ENCODE data around the gene KCNIP1.

Gene KCNIP1

GRCh38 chr5:170626507-170627150, 122.8 kb downstream of the KCNIP1 start:
- no peak for DNase-seq (ENCODE audit: low spot score in 2 of 2)
- Mint-ChIP-seq H3K36me3 (no peaks in the 10 kb centered on the region), H3K27ac (no peak overlapping the region), H3K4me3 (no peak overlapping the region), H3K9me3 (no peaks in the 10 kb centered on the region), H3K4me1 (no peaks in the 10 kb centered on the region)
- ATAC-seq: no peak

- Mint-ChIP-seq H3K27ac (no peak overlapping the region), H3K4me1 (no peaks in the 10 kb centered on the region), H3K4me3 (no peak overlapping the region), H3K9me3 (no peaks in the 10 kb centered on the region), H3K36me3 (no peaks in the 10 kb centered on the region)
- DNase-seq (ENCODE audit: low spot score in 2 of 2) (no peak), ATAC-seq (peak; percentile 5)
Measured at GRCh38 chr5:170627271-170627670, 123.5 kb downstream of the KCNIP1 start.

- Mint-ChIP-seq H3K36me3 (no peaks in the 10 kb centered on the region), H3K27ac (no peak overlapping the region), H3K9me3 (no peaks in the 10 kb centered on the region), H3K4me1 (peaks cover 7% of the 10 kb centered on the region), H3K4me3 (no peak overlapping the region)
- ATAC-seq (no peak), DNase-seq (ENCODE audit: low spot score in 2 of 2) (no peak)
Measured at GRCh38 chr5:170628028-170628427, 124.2 kb downstream of the KCNIP1 start.

GRCh38 chr5:170628691-170629565, 125.1 kb downstream of the KCNIP1 start:
- Mint-ChIP-seq H3K4me3 (no peak overlapping the region), H3K9me3 (no peaks in the 10 kb centered on the region), H3K36me3 (no peaks in the 10 kb centered on the region), H3K27ac (no peak overlapping the region), H3K4me1 (peaks cover 16% of the 10 kb centered on the region)
- DNase-seq (ENCODE audit: low spot score in 2 of 2) (no peak), ATAC-seq (no peak)

- H3K4me3 Mint-ChIP-seq: no peak overlapping the region
- H3K27ac Mint-ChIP-seq: no peak overlapping the region
- ATAC-seq (no peak), DNase-seq (ENCODE audit: low spot score in 2 of 2) (no peak)
- no peaks in the 10 kb centered on the region for H3K36me3 Mint-ChIP-seq
- H3K9me3 Mint-ChIP-seq: no peaks in the 10 kb centered on the region
- peaks cover 21% of the 10 kb centered on the region for H3K4me1 Mint-ChIP-seq
Measured at GRCh38 chr5:170629566-170630175, 125.9 kb downstream of the KCNIP1 start.

DNA sequence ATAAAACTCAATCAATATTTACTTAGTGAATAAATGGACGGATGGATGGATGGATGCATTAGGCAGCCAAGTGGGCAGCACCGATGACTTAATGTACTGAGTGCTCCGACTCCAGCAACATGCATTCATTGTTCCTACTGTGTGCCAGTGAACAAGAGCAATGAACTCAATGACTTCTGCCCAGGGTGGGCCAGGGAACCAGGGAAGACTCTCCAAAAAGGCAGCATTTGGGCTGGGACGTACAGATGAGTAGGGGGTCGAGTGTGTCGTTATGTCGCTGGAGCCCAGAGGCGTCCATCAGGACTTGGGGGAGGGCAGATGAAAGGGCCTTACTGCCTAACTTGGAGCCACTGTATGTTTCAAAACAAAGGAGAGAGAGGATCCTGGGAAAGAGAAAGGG, 126.4 kb downstream of the KCNIP1 start:
- ATAC-seq (no peak), DNase-seq (ENCODE audit: low spot score in 2 of 2) (no peak)
- peaks cover 21% of the 10 kb centered on the region for H3K4me1 Mint-ChIP-seq
- H3K36me3 Mint-ChIP-seq: no peaks in the 10 kb centered on the region
- no peak overlapping the region for H3K4me3 Mint-ChIP-seq
- no peak overlapping the region for H3K27ac Mint-ChIP-seq
- H3K9me3 Mint-ChIP-seq: no peaks in the 10 kb centered on the region

DNA sequence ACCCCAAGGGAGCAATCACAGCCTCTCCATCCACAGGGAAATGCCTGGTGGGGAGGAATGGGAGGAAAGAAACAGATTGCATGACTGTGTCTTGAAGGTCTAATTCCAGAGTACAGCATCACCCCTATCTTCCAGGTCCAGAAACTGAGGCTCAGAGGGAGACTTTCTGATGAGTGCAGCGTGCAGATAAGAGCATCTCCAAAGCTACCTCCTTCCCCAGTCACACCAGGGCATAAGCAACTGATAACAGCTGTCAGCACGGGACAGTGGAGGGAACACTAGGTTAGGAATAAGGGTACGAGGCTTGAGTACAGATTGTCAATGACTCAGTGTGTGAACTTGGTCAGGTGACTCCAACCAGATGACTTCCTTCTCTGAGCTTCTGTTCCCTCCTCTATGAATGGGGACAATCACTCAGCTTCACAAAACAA, 126.9 kb downstream of the KCNIP1 start:
- peaks cover 21% of the 10 kb centered on the region for H3K4me1 Mint-ChIP-seq
- DNase-seq (ENCODE audit: low spot score in 2 of 2): no peak
- no peaks in the 10 kb centered on the region for H3K36me3 Mint-ChIP-seq
- ATAC-seq: no peak
- no peak overlapping the region for H3K27ac Mint-ChIP-seq
- no peak overlapping the region for H3K4me3 Mint-ChIP-seq
- no peaks in the 10 kb centered on the region for H3K9me3 Mint-ChIP-seq

- no peak for DNase-seq (ENCODE audit: low spot score in 2 of 2)
Measured at GRCh38 chr5:170631466-170632195, 127.8 kb downstream of the KCNIP1 start.

DNA sequence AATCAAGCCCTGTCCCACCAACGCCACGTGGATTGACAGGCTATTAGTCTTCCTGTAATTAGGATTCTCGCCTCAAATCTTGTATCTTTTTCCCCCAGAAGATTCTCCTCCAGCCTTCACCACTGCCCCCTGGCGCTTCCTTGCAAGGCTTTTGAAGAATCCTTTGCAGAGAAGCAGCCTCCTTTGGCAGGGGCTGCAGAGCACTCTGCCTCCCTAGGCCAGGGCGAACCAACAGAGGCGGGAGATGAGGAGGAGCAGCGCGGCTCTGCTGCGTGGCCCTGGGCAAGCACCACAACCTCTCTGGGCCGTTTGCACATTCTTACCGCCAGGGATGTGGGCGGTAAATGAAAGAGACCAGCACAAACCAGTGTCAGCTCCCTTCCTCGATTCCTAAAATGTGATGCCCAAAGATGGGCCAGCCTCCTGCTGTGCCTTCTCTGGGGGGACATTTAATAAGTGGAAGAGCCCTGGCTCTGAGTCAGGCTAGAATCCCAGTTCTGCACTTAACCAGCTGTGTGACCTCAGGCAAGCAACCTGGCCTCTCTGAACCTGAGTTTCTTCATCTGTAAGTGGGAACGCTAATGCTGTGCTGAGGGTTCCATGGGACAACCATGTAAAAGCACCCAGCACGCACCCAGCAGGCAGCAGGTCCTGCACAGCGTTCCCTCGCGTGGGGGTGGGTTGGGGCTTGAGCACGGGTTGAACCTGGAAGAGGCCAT, 128.6 kb downstream of the KCNIP1 start:
- Mint-ChIP-seq H3K4me1 (peaks cover 21% of the 10 kb centered on the region), H3K4me3 (peak overlapping the region; percentile 67), H3K9me3 (no peaks in the 10 kb centered on the region), H3K27ac (peak overlapping the region; percentile 40), H3K36me3 (no peaks in the 10 kb centered on the region)
- no peak for DNase-seq (ENCODE audit: low spot score in 2 of 2)
- no peak for ATAC-seq

More at GRCh38 chr5:170631466-170632195, 127.8 kb downstream of the KCNIP1 start:
- H3K9me3 Mint-ChIP-seq: no peaks in the 10 kb centered on the region
- H3K36me3 Mint-ChIP-seq: no peaks in the 10 kb centered on the region
- peaks cover 21% of the 10 kb centered on the region for H3K4me1 Mint-ChIP-seq
- H3K4me3 Mint-ChIP-seq: no peak overlapping the region
- no peak for ATAC-seq
- H3K27ac Mint-ChIP-seq: no peak overlapping the region

DNA sequence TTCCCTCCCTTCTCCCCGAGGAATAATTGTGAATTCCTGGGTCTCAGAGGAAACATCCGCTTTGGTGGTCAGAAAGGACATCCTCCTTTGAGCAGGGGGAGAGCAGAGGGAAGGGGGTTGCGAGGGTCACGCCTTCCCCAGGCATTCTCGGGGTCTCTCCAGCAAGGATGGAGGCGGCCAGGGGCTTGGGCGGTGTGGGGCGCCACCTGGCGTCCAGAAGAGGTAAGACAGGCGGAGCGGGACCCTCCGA, 129.1 kb downstream of the KCNIP1 start:
- peak overlapping the region; percentile 67 for H3K4me3 Mint-ChIP-seq
- H3K4me1 Mint-ChIP-seq: peaks cover 21% of the 10 kb centered on the region
- ATAC-seq (peak; percentile 53), DNase-seq (ENCODE audit: low spot score in 2 of 2) (peak; percentile 54 to 82)
- H3K9me3 Mint-ChIP-seq: no peaks in the 10 kb centered on the region
- H3K27ac Mint-ChIP-seq: peak overlapping the region; percentile 40
- no peaks in the 10 kb centered on the region for H3K36me3 Mint-ChIP-seq

GRCh38 chr5:170633235-170634081, 129.6 kb downstream of the KCNIP1 start:
- ATAC-seq (peak; percentile 19), DNase-seq (ENCODE audit: low spot score in 2 of 2) (no peak)
- Mint-ChIP-seq H3K4me3 (peak overlapping the region; percentile 67), H3K4me1 (peaks cover 22% of the 10 kb centered on the region), H3K36me3 (no peaks in the 10 kb centered on the region), H3K27ac (peak overlapping the region; percentile 40), H3K9me3 (no peaks in the 10 kb centered on the region)

- Mint-ChIP-seq H3K27ac (no peak overlapping the region), H3K9me3 (no peaks in the 10 kb centered on the region), H3K4me3 (no peak overlapping the region), H3K4me1 (peaks cover 27% of the 10 kb centered on the region), H3K36me3 (no peaks in the 10 kb centered on the region)
- DNase-seq (ENCODE audit: low spot score in 2 of 2) (no peak), ATAC-seq (no peak)
Measured at GRCh38 chr5:170634256-170634990, 130.6 kb downstream of the KCNIP1 start.

DNA sequence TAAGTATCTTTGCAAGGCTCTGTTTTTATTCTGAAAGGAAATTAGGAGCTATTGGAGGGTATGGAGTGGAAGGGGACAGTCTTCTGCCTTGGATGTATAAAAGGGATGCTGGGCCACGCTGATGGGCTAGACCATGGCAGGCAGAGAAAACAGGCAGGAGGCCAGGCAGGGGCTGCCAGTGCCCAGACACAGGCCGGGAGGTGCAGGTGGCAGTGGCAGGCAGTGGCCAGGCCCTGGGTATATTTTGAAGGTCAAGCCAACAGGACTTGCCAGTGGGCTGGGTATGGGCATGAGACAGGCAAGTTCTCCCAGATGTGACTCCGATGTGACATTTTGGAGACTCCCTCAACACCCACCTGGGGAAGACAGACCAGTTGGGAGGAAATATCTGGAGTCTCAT, 131.9 kb downstream of the KCNIP1 start:
- peaks cover 27% of the 10 kb centered on the region for H3K4me1 Mint-ChIP-seq
- H3K4me3 Mint-ChIP-seq: no peak overlapping the region
- no peak for ATAC-seq
- H3K27ac Mint-ChIP-seq: no peak overlapping the region
- DNase-seq (ENCODE audit: low spot score in 2 of 2): no peak
- H3K9me3 Mint-ChIP-seq: no peaks in the 10 kb centered on the region
- no peaks in the 10 kb centered on the region for H3K36me3 Mint-ChIP-seq

- peaks cover 27% of the 10 kb centered on the region for H3K4me1 Mint-ChIP-seq
- H3K36me3 Mint-ChIP-seq: no peaks in the 10 kb centered on the region
- no peak for ATAC-seq
- H3K4me3 Mint-ChIP-seq: no peak overlapping the region
- H3K27ac Mint-ChIP-seq: no peak overlapping the region
- H3K9me3 Mint-ChIP-seq: no peaks in the 10 kb centered on the region
- DNase-seq (ENCODE audit: low spot score in 2 of 2): no peak
Measured at GRCh38 chr5:170636206-170636605, 132.4 kb downstream of the KCNIP1 start.

Data from stimulated activated effector memory CD8-positive, alpha-beta T cell treated with anti-CD3 and anti-CD28 coated beads, Interleukin-12 subunit alpha, Interleukin-12 subunit beta, amount 100 ng/mL, for 72 hours (primary cell).